Kidney epithelial cell (primary cell): ENCODE results near the gene HUS1B. TPM values are rescaled to one million over a fixed set of nuclear protein-coding genes. Genes with fewer than 3 reads are reported as not detected.

Experiments used
- DNase-seq: peaks from one replicate; pipeline ENCODE4 v3.0.0-alpha.2; 2010; ENCODE audit warnings: low read depth
- H3K27me3 ChIP-seq: 2 replicates; pipeline ENCODE4 v1.6.0; 2011; ENCODE audit warnings: low read length; ENCODE audit not compliant: control insufficient read depth, insufficient read depth
- H3K36me3 ChIP-seq: 2 replicates; pipeline ENCODE4 v1.5.1; 2011; ENCODE audit warnings: low read length; ENCODE audit not compliant: control insufficient read depth, insufficient read depth
- H3K4me3 ChIP-seq: 2 replicates; pipeline ENCODE4 v1.5.1; 2011; ENCODE audit warnings: low read depth, mild to moderate bottlenecking, control low read depth, low read length
- total RNA-seq: library from RNA; depleted of rRNA; stranded (reverse); fragments of >200 nt; gene quantifications from 2 replicates; pipeline ENCODE4 v1.2.3, GENCODE V29; 2015
- TF ChIP-seq, protein P1 (sequence below): IDR thresholded peaks from 2 replicates; pipeline ENCODE4 v1.5.1; 2011; ENCODE audit warnings: mild to moderate bottlenecking, moderate library complexity, low read length, control low read depth, inconsistent platforms; ENCODE audit not compliant: insufficient read depth, poor library complexity, severe bottlenecking

HUS1B gene
- total RNA-seq, 1 donor from 2014 or later, result not detected

DNA sequence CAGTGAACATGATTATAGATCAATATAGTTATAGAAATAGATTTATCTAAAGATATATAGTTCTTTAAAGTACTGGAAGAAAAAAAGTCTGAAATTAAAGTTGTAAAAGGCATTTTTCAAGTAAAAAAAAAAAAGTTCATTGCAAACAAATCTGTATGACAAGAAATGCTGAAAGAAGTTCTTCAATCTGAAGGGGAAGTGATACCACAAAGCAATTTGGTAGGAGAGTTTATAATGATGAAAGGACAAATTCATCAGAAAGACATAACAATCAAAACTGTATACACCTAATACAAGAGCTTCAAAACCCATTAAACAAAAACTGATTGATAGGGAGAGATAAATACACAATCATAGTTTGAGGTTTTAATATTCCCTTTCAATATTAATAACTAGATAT, 14.1 kb downstream of the HUS1B start:
- H3K27me3 ChIP-seq, result no peaks in the 10 kb centered on the region
- TF ChIP-seq, protein P1, sequence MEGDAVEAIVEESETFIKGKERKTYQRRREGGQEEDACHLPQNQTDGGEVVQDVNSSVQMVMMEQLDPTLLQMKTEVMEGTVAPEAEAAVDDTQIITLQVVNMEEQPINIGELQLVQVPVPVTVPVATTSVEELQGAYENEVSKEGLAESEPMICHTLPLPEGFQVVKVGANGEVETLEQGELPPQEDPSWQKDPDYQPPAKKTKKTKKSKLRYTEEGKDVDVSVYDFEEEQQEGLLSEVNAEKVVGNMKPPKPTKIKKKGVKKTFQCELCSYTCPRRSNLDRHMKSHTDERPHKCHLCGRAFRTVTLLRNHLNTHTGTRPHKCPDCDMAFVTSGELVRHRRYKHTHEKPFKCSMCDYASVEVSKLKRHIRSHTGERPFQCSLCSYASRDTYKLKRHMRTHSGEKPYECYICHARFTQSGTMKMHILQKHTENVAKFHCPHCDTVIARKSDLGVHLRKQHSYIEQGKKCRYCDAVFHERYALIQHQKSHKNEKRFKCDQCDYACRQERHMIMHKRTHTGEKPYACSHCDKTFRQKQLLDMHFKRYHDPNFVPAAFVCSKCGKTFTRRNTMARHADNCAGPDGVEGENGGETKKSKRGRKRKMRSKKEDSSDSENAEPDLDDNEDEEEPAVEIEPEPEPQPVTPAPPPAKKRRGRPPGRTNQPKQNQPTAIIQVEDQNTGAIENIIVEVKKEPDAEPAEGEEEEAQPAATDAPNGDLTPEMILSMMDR, result no peak

GRCh38 chr6:641225-641985, 15.5 kb downstream of the HUS1B start:
- TF ChIP-seq, protein P1, result no peak
- no peak for DNase-seq
- Histone ChIP-seq H3K27me3 (no peaks in the 10 kb centered on the region), H3K36me3 (no peaks in the 10 kb centered on the region), H3K4me3 (no peak overlapping the region)

More for the DNA sequence above, 14.1 kb downstream of the HUS1B start:
- no peak for DNase-seq
- Histone ChIP-seq H3K36me3 (no peaks in the 10 kb centered on the region), H3K4me3 (no peak overlapping the region)

- Histone ChIP-seq H3K4me3 (no peak overlapping the region), H3K36me3 (no peaks in the 10 kb centered on the region), H3K27me3 (no peaks in the 10 kb centered on the region)
- TF ChIP-seq, protein P1, result no peak
- DNase-seq, result no peak
Measured at GRCh38 chr6:636488-636887, 20.4 kb downstream of the HUS1B start.

DNA sequence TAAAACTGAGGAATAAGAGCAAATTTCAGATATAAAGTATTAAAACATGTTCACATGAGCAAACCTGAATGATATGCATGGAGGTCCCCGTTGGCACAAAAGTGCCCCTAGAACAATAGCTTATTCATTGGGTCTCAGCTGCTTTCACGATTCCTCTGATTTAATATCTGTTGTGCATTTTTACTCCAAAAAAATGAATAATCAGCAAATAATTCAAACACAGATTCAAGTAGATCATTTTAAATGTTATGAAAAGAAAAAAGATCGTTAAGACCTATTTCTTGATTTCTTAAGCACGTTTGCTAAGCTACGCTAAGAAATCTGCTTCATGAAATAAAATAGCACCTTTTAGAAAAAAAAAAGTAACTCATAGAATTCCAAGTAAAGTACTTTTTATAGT, 21.7 kb downstream of the HUS1B start:
- Histone ChIP-seq H3K4me3 (no peak overlapping the region), H3K27me3 (no peaks in the 10 kb centered on the region), H3K36me3 (no peaks in the 10 kb centered on the region)
- no peak for DNase-seq
- TF ChIP-seq, protein P1, result no peak

DNA sequence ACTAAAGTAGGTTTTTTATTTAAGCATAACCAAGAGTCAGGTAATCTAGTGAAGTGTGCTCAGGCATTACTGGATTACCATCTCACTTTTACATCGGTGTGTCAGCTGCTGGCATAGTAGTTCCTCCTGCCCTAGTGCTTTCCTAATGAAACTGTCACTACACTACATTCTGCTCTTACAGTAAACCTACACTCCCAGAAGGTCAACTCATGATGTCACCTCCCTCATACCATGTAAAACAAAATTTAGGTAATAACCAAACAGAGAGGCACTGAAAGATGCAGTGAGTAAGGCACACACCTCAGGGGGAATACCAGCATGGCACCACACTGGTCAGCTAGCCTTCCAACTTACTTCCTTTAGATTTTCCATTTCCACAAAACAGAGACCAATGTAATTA, 23.3 kb downstream of the HUS1B start:
- Histone ChIP-seq H3K4me3 (no peak overlapping the region), H3K36me3 (no peaks in the 10 kb centered on the region), H3K27me3 (no peaks in the 10 kb centered on the region)
- no peak for DNase-seq
- TF ChIP-seq, protein P1, result no peak

- TF ChIP-seq, protein P1, result no peak
- Histone ChIP-seq H3K27me3 (no peaks in the 10 kb centered on the region), H3K4me3 (no peak overlapping the region), H3K36me3 (no peaks in the 10 kb centered on the region)
- no peak for DNase-seq
Measured at GRCh38 chr6:628766-629165, 28.1 kb downstream of the HUS1B start.
